ENCODE data around the gene HRC.

GRCh38 chr19:49186108-49186507 is 30.9 kb upstream of the HRC start:
- TF ChIP-seq TAF1 (IDR thresholded peaks at IDR 0.05; ENCODE audit: borderline replicate concordance, low read depth, low read length): no peak
- TF ChIP-seq POLR2A (IDR thresholded peaks at IDR 0.05; ENCODE audit: low read depth, low read length): no peak
